A549 treated with CpdA at 1 μM for 4 hours (cell line): ENCODE results near the gene CTSC. TPM values are rescaled to one million over a fixed set of nuclear protein-coding genes. Genes with fewer than 3 reads are reported as not detected.

Source experiments
- total RNA-seq: library from RNA; stranded (reverse); fragments of 200-300 nt; extraction: Qiagen RNA extraction; gene quantifications from 5 replicates; pipeline ENCODE4 v1.2.3, GENCODE V29; 2022; ENCODE audit warnings: low read depth

Gene CTSC
- total RNA-seq, result 67.2 to 78.4 TPM (median 71.5 TPM) in 5 replicates

DNA sequence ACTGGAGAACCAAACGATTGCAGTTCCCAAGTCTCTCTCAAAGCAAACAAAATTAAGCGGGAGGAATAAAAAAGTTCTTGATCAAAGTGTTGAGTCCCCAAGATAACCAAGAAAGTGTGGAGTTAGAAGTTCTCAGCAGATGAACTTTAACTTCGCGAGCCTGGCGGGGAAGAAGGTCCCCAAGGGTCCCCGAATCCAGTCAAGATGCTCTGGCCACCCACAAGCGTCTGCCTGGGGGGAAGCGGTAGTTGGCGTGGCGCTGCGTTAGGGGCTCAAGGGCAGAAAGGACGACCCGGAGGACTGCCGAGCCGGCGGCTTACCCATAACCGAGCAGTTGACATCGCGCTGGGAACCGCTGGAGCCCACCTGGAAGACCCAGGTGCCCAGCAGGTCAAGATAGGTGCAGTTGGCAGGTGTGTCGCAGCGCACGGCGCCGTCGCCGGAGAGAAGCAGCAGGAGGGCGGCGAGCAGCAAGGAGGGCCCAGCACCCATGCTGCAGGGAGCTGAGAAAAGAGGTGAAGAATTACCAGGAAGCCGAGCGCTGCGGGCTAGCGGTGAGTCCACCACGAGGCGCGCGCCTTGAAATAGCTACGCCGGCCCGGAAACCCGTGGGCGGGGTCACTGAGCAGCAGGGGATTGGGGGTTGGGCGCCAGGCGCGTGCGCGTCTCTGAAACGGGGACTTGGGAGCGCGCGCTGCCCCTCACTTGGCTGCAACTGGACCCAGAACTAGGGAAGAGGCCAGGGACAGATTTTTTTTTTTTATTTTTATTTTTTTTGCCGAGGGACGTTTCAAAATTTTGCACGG lies at the start of gene CTSC:
Gene CTSC (minus strand): TSS at position 556 of the 806 bp plus-strand sequence. CDS start 64 bp downstream, at position 492.

Other genes with a start within 250 kb of the CTSC start
- 0.71 to 1.5 TPM (median 0.93 TPM) in 5 replicates for gene RAB38, start 162.3 kb downstream of the CTSC start, total RNA-seq